GM13976 (cell line): ENCODE measurements around the gene BUD13.
"Not testable (repeated sequence)": the region's sequence is repeated elsewhere in the genome, so short reads cannot be mapped to it uniquely, and the experiment has no call there.

Source experiments
- DNase-seq: peaks from one replicate; pipeline ENCODE4 v3.0.0; 2012; ENCODE audit warnings: low spot score
- CTCF ChIP-seq: IDR thresholded peaks from 2 replicates; pipeline ENCODE4 v1.5.1; 2012; ENCODE audit warnings: borderline replicate concordance, mild to moderate bottlenecking; ENCODE audit not compliant: insufficient read depth; ENCODE audit errors: extremely low read depth, missing control alignments, control extremely low read depth
- in situ Hi-C: fragments of 300-500 bp; cut with MboI; formaldehyde crosslinking; loops from one replicate; pipeline ENCODE4 v1.12.0; 2022; ENCODE audit warnings: low sequenced_read_pairs, mixed read lengths, inconsistent platforms; ENCODE audit not compliant: unreplicated experiment

BUD13 gene

GRCh38 chr11:116776522-116776984 is 3.8 kb upstream of the BUD13 start:
- TF ChIP-seq CTCF: no peak
- DNase-seq: no peak
- in situ Hi-C loops: loop anchor here (25.0 kb wide), 1 partner anchor 336 kb away; no protein-coding TSS in a partner anchor

GRCh38 chr11:116775975-116776374 is 3.2 kb upstream of the BUD13 start:
- no peak for DNase-seq
- in situ Hi-C loops: loop anchor here (25.0 kb wide), 1 partner anchor 336 kb away; no protein-coding TSS in a partner anchor
- TF ChIP-seq CTCF: no peak

GRCh38 chr11:116774661-116775060 is 1.9 kb upstream of the BUD13 start:
- no peak for TF ChIP-seq CTCF
- no peak for DNase-seq
- in situ Hi-C loops: loop anchor here (25.0 kb wide), 1 partner anchor 338 kb away; no protein-coding TSS in a partner anchor

- in situ Hi-C loops: no loop called here
- no peak for TF ChIP-seq CTCF
- DNase-seq: no peak
These were observed 663 bp upstream of the BUD13 start for GRCh38 chr11:116773203-116774097.

- in situ Hi-C loops: no loop called here
- DNase-seq: no peak
- TF ChIP-seq CTCF: no peak
These were observed 852 bp downstream of the BUD13 start for GRCh38 chr11:116771935-116772334.

GRCh38 chr11:116762132-116762531 is 10.7 kb downstream of the BUD13 start:
- no peak for TF ChIP-seq CTCF
- in situ Hi-C loops: no loop called here
- DNase-seq: no peak

- DNase-seq, in situ Hi-C loops: not testable (repeated sequence)
These were observed 16.7 kb downstream of the BUD13 start for GRCh38 chr11:116756044-116756443.
